ENCODE data around the gene SVEP1. TPM values are rescaled to one million over a fixed set of nuclear protein-coding genes. Genes with fewer than 3 reads are reported as not detected.

SVEP1 gene
- total RNA-seq, 1 donor from 2014 or later, result 41.8 TPM

DNA sequence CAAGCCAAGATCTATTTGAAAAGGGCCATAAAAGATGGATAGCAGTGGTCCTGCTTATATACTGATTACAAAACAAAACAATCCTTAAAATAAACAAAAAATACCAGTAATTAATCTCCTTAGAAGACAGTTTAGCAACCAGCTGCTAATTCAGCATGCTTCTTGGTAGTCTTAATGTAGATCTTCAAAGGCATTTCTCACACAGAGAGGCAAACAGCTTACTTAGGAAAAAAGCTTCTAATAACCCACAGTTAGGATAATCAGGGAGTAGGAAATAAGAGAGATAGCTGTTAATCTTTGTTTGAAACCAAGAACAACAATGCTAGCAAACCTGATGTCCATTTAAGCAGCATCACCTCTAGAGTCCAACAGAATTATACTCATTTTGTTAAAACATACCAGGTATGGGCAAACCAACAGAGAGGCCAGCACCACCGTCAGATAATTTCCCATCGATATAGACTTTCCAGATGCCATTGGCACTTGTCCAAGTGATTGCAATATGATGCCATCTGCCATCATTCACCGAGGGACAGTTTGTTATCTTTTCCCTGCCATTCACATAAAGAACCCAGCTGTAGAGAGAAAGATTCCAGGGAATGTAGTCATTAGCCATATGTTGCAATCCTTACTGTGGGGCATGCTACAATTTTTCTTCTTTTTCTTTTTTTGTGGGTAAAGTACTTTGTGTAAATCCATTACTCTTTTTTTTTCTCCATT lies 136.2 kb downstream of the SVEP1 start:
- Histone ChIP-seq H3K36me3 (peaks cover 9 to 22% of the 10 kb centered on the region in 2 donors), H3K27ac (no peak overlapping the region), H3K27me3 (no peaks in the 10 kb centered on the region), H3K4me3 (no peak overlapping the region), H3K4me1 (no peaks in the 10 kb centered on the region), H3K9me3 (no peaks in the 10 kb centered on the region)
- intact Hi-C loops (cut with DNase I), result no loop called here
- no peak for DNase-seq (ENCODE audit: low spot score in 2 of 2)
- TF ChIP-seq, protein P1, sequence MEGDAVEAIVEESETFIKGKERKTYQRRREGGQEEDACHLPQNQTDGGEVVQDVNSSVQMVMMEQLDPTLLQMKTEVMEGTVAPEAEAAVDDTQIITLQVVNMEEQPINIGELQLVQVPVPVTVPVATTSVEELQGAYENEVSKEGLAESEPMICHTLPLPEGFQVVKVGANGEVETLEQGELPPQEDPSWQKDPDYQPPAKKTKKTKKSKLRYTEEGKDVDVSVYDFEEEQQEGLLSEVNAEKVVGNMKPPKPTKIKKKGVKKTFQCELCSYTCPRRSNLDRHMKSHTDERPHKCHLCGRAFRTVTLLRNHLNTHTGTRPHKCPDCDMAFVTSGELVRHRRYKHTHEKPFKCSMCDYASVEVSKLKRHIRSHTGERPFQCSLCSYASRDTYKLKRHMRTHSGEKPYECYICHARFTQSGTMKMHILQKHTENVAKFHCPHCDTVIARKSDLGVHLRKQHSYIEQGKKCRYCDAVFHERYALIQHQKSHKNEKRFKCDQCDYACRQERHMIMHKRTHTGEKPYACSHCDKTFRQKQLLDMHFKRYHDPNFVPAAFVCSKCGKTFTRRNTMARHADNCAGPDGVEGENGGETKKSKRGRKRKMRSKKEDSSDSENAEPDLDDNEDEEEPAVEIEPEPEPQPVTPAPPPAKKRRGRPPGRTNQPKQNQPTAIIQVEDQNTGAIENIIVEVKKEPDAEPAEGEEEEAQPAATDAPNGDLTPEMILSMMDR (IDR thresholded peaks at IDR 0.05), result no peak

DNA sequence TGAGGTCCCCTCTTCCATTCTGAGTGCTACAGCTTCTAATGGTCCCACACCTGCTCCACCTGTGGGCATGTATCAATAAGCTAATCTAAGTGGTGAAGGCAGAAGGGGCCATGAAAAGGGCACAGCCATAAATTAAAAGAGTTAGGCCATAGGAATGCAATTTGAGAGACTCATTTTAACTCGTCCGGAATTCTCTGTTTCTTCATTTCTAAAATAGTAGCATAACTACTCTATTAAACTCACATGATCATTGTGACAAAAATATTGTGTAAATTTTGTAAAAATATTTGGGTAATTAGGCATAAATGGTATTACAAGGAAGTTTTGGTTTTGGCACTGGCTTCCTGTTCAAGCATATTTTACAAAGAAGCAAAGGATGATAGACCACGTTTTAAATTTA lies 138.7 kb downstream of the SVEP1 start:
- H3K9me3 ChIP-seq, result no peaks in the 10 kb centered on the region
- H3K4me1 ChIP-seq, result no peaks in the 10 kb centered on the region
- no peak overlapping the region for H3K4me3 ChIP-seq
- H3K27me3 ChIP-seq, result no peaks in the 10 kb centered on the region
- no peak overlapping the region for H3K27ac ChIP-seq
- DNase-seq (ENCODE audit: low spot score in 2 of 2), result no peak
- TF ChIP-seq, protein P1 (IDR thresholded peaks at IDR 0.05), result no peak
- intact Hi-C loops (cut with DNase I), result no loop called here
- H3K36me3 ChIP-seq, result peaks cover 0 to 4% of the 10 kb centered on the region in 2 donors

DNA sequence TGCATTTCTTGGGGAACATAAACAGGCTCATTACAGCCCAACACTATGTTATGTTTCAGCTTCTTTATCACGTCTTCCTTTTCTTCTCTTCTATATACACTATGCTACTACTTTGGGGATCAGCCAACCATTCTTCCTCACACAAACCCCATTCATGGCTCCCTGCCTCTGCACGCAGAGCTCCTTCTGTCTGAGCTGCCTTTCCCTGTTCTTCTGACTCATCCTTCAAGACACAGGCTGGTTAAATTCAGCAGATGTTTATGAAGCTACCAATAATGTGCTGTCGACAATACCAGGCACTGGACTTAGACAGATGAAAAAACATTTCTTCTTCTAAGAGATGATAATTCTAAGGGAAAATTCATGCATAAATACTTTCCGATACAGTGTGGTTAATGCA lies 139.4 kb downstream of the SVEP1 start:
- no peaks in the 10 kb centered on the region for H3K9me3 ChIP-seq
- no peak overlapping the region for H3K4me3 ChIP-seq
- TF ChIP-seq, protein P1 (IDR thresholded peaks at IDR 0.05), result no peak
- DNase-seq (ENCODE audit: low spot score in 2 of 2), result no peak
- intact Hi-C loops (cut with DNase I), result no loop called here
- H3K36me3 ChIP-seq, result no peaks in the 10 kb centered on the region
- no peaks in the 10 kb centered on the region for H3K4me1 ChIP-seq
- no peak overlapping the region for H3K27ac ChIP-seq
- no peaks in the 10 kb centered on the region for H3K27me3 ChIP-seq

DNA sequence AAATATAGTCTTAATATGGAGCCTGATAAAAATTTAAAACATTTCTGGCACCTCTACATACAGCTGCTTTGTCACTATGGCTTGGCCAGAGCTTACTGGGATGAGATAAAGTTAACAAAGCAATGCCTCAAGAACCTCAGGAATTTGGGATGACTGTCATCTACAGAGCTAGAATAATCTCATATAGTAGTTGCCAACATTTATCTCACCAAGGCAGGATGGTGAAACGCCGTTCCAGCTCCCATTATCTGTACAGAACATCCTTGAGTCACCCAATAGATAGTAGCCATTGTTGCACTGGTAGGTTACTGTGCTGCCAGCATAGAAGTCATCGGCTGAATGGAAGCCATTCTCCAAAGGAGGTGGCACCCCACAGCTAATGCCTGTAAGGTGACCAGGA lies 147.3 kb downstream of the SVEP1 start:
- Histone ChIP-seq H3K36me3 (peaks cover 0 to 28% of the 10 kb centered on the region in 2 donors), H3K27ac (no peak overlapping the region), H3K4me3 (no peak overlapping the region), H3K9me3 (no peaks in the 10 kb centered on the region), H3K4me1 (no peaks in the 10 kb centered on the region), H3K27me3 (no peaks in the 10 kb centered on the region)
- intact Hi-C loops (cut with DNase I), result no loop called here
- DNase-seq (ENCODE audit: low spot score in 2 of 2), result no peak
- TF ChIP-seq, protein P1 (IDR thresholded peaks at IDR 0.05), result no peak

DNA sequence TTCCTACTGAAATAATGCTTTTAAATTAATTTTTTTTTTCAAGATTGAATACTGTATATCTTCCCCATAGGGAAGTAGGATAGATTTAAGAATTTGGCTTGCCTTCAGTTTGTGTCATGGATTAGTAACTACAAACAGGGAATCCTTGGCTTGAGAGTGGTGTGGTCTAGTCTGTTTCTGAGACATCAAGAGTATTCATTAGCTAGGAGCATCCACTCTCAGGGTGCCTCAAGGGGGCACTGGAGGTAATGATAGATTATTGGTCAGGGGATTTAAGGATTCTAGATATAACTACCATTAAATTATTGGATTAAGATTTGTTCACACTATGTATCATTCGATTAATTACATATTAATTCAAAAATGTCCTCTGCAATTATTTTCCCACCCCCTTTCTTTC lies 150.1 kb downstream of the SVEP1 start:
- intact Hi-C loops (cut with DNase I), result loop anchor here (5.0 kb wide), 1 partner anchor 193 kb away; no protein-coding TSS in a partner anchor
- Histone ChIP-seq H3K27ac (no peak overlapping the region), H3K4me3 (no peak overlapping the region), H3K36me3 (peaks cover 0 to 28% of the 10 kb centered on the region in 2 donors), H3K9me3 (no peaks in the 10 kb centered on the region), H3K27me3 (no peaks in the 10 kb centered on the region), H3K4me1 (no peaks in the 10 kb centered on the region)
- DNase-seq (ENCODE audit: low spot score in 2 of 2), result no peak
- TF ChIP-seq, protein P1 (IDR thresholded peaks at IDR 0.05), result no peak
